HEK293T (cell line): ENCODE results near the gene NOSIP.

ENCODE experiments used
- CTCF ChIA-PET: fragments of 350-600 bp; formaldehyde crosslinking; extraction: SDS; loops from one replicate; lab custom pipeline; 2021; ENCODE audit warnings: antibody characterized with exemption, inconsistent platforms; lab: Yijun Ruan, JAX
- POLR2A ChIA-PET: fragments of 350-600 bp; formaldehyde crosslinking; extraction: SDS; loops from one replicate; lab custom pipeline; 2020; ENCODE audit warnings: antibody characterized with exemption, inconsistent platforms; lab: Yijun Ruan, JAX
- DNase-seq: peaks from one replicate; pipeline ENCODE4 v3.0.0; 2012; ENCODE audit warnings: mixed read lengths; ENCODE audit errors: extremely low spot score
- ARNT ChIP-seq: fragments of 450-650 bp; IDR thresholded peaks from 2 replicates; pipeline ENCODE4 v1.6.1; 2017; ENCODE audit warnings: mild to moderate bottlenecking
- BHLHE40 ChIP-seq: fragments of 450-650 bp; IDR thresholded peaks from 2 replicates; pipeline ENCODE4 v1.6.1; 2016; ENCODE audit warnings: mild to moderate bottlenecking, moderate library complexity, borderline replicate concordance
- CTBP1 ChIP-seq: fragments of 450-650 bp; IDR thresholded peaks from 2 replicates; pipeline ENCODE4 v1.6.1; 2016; ENCODE audit warnings: borderline replicate concordance
- ELF4 ChIP-seq: fragments of 450-650 bp; IDR thresholded peaks from 2 replicates; pipeline ENCODE4 v1.6.1; 2017; ENCODE audit warnings: antibody characterized with exemption
- FOXA1 ChIP-seq: fragments of 450-650 bp; IDR thresholded peaks from 2 replicates; pipeline ENCODE4 v1.6.1; 2016; ENCODE audit warnings: mild to moderate bottlenecking
- FOXK2 ChIP-seq: fragments of 450-650 bp; IDR thresholded peaks from 2 replicates; pipeline ENCODE4 v1.6.1; 2016; ENCODE audit warnings: mild to moderate bottlenecking
- FOXM1 ChIP-seq: fragments of 450-650 bp; IDR thresholded peaks from 2 replicates; pipeline ENCODE4 v1.6.1; 2017; ENCODE audit warnings: mild to moderate bottlenecking, borderline replicate concordance
- HDGF ChIP-seq: fragments of 450-650 bp; IDR thresholded peaks from 2 replicates; pipeline ENCODE4 v1.6.1; 2017; ENCODE audit warnings: antibody characterized with exemption, borderline replicate concordance
- L3MBTL2 ChIP-seq: fragments of 450-650 bp; conservative IDR thresholded peaks from 2 replicates; pipeline ENCODE4 v1.6.1; 2016; ENCODE audit warnings: mild to moderate bottlenecking
- LEF1 ChIP-seq: fragments of 450-650 bp; IDR thresholded peaks from 2 replicates; pipeline ENCODE4 v1.6.1; 2017; ENCODE audit warnings: mild to moderate bottlenecking, borderline replicate concordance
- NFRKB ChIP-seq: fragments of 450-650 bp; IDR thresholded peaks from 2 replicates; pipeline ENCODE4 v1.6.1; 2016; ENCODE audit warnings: mild to moderate bottlenecking, moderate library complexity
- PKNOX1 ChIP-seq: fragments of 450-650 bp; IDR thresholded peaks from 2 replicates; pipeline ENCODE4 v1.6.1; 2016
- SP1 ChIP-seq: fragments of 450-650 bp; IDR thresholded peaks from 2 replicates; pipeline ENCODE4 v1.6.1; 2017
- SUZ12 ChIP-seq: fragments of 450-650 bp; IDR thresholded peaks from 2 replicates; pipeline ENCODE4 v1.6.1; 2016; ENCODE audit warnings: mild to moderate bottlenecking
- TARDBP ChIP-seq: fragments of 450-650 bp; IDR thresholded peaks from 2 replicates; pipeline ENCODE4 v1.6.1; 2016
- ZNF384 ChIP-seq: fragments of 450-650 bp; IDR thresholded peaks from 2 replicates; pipeline ENCODE4 v1.6.1; 2016

The NOSIP gene

DNA sequence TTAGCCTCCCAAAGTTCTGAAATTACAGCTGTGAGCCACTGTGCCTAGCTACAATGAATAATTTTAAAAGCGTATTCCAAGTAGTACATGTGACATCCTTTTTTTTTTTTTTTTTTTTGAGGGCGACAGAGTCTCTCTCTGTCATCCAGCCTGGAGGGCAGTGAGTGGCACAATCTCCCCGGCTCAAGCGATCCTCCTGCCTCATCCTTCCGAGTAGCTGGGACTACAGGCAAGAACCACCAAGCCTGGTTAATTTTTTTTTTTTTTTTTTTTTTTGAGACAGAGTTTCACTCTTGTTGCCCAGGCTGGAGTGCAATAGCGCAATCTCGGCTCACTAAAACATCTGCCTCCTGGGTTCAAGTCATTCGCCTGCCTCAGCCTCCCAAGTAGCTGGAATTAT lies 6.9 kb upstream of the NOSIP start:
- DNase-seq = no peak
- TF ChIP-seq PKNOX1 = no peak
- TF ChIP-seq LEF1 = no peak
- TF ChIP-seq HDGF = no peak
- TF ChIP-seq ELF4 = no peak
- TF ChIP-seq TARDBP = no peak
- TF ChIP-seq ARNT = no peak
- TF ChIP-seq CTBP1 = no peak
- TF ChIP-seq BHLHE40 = no peak
- no peak for TF ChIP-seq SP1
- no peak for TF ChIP-seq FOXM1
- TF ChIP-seq FOXK2 = no peak
- no peak for TF ChIP-seq SUZ12
- TF ChIP-seq FOXA1 = no peak
- TF ChIP-seq NFRKB = no peak
- CTCF ChIA-PET = interaction anchor here (1.4 kb wide), 1 partner anchor 17 kb away, joined by 4 read pairs; no protein-coding TSS in a partner anchor
- POLR2A ChIA-PET = interaction anchor here (1.0 kb wide), 1 partner anchor 53 kb away, joined by 4 read pairs; the partner anchor contains the start of gene RRAS

GRCh38 chr19:49585023-49585422 lies 4.7 kb upstream of the NOSIP start:
- CTCF ChIA-PET = interaction anchor here (0.6 kb wide), 1 partner anchor 1084 kb away, joined by 3 read pairs; no protein-coding TSS in a partner anchor
- POLR2A ChIA-PET = no interaction called here
- DNase-seq = no peak
- TF ChIP-seq FOXA1 (no peak), NFRKB (no peak), PKNOX1 (no peak), CTBP1 (no peak), FOXM1 (no peak), SUZ12 (no peak), BHLHE40 (no peak), ZNF384 (no peak), ARNT (no peak)

- no peak for DNase-seq
- POLR2A ChIA-PET = interaction anchor here (0.6 to 1.2 kb wide), 3 partner anchors 57 to 90 kb away, joined by 3 to 4 read pairs (median 4); partner anchors contain the start of genes RRAS and SCAF1
- CTCF ChIA-PET = interaction anchor here (0.9 kb wide), 1 partner anchor 13 kb away, joined by 5 read pairs; no protein-coding TSS in a partner anchor
- TF ChIP-seq FOXA1 (no peak), FOXM1 (no peak), TARDBP (no peak), PKNOX1 (no peak), ARNT (no peak), LEF1 (no peak), NFRKB (no peak), SUZ12 (no peak), CTBP1 (no peak), FOXK2 (no peak), ELF4 (no peak), L3MBTL2 (no peak), ZNF384 (no peak), SP1 (no peak), BHLHE40 (no peak), HDGF (no peak)
Observed at GRCh38 chr19:49583239-49583638, 2.9 kb upstream of the NOSIP start.

DNA sequence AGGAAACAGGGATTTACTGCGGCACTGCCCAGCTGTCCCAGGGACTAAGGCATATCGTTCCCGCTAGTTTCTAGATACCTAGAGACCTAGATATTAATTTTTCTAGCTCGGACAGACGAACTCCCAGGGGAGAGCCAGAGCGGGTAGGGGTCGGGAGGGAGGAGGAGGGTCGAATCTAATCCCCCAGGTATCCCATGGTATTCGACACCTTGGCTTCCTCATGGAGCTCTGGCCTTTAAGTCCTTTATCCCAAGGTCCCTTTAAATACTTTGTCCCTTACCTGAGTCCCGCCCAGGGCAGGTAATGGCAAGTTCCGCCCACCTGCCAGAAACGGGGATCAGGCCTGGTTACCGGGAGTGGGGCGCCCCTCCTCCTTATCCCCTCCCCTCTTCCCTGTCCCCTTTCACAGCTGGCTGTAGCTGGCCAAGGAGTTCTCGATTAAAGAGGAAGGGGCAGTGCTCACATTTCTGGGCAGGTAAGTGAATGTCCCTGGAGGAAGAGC lies 702 bp upstream of the NOSIP start, which contains the start of gene PRRG2:
Gene PRRG2, plus strand, starts transcription at position 310 of the 502 bp plus-strand sequence. CDS start 1,904 bp downstream, outside the sequence.
- no peak for TF ChIP-seq ZNF384
- POLR2A ChIA-PET = interaction anchor here (0.7 to 3.9 kb wide), 14 partner anchors 9 to 137 kb away, joined by 3 to 29 read pairs (median 4); partner anchors contain the start of genes PRMT1, PRR12, RRAS and SCAF1
- no peak for DNase-seq
- CTCF ChIA-PET = interaction anchor here (0.7 to 2.1 kb wide), 3 partner anchors 11 to 108 kb away, joined by 3 to 10 read pairs (median 3); no protein-coding TSS in a partner anchor

GRCh38 chr19:49579947-49580263 lies 451 bp downstream of the NOSIP start:
- TF ChIP-seq FOXK2 (no peak), BHLHE40 (no peak), SUZ12 (no peak), CTBP1 (no peak), ELF4 (no peak), L3MBTL2 (no peak), SP1 (no peak), ARNT (no peak), NFRKB (no peak), HDGF (no peak)
- DNase-seq = no peak
- ChIA-PET POLR2A (interaction anchor here (0.6 to 3.9 kb wide), 13 partner anchors 9 to 138 kb away, joined by 3 to 29 read pairs (median 5); partner anchors contain the start of genes PRMT1, PRR12, RPS11 and RRAS), CTCF (interaction anchor here (1.2 to 2.1 kb wide), 2 partner anchors 9 to 101 kb away, joined by 4 to 10 read pairs; no protein-coding TSS in a partner anchor)

DNA sequence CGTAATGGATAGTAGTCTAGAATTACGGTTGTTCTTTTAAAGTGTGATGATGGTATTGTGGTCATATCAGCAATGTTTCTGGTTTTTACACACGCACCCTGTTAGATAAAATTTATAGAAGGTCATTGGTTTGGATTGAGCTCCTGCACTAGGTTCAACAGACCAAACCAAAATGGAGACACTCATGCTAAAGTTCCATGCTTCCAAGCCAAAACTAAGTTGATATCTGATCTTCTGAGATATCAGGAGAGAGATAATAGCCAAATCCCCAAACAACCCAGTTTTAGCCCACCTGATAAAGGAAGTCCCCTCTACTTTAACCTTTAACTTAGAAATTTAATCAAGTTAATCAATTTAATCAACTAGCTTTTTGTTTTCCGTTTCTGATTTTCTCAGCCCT lies 1.2 kb downstream of the NOSIP start:
- ChIA-PET POLR2A (interaction anchor here (1.0 to 3.9 kb wide), 8 partner anchors 8 to 103 kb away, joined by 3 to 29 read pairs (median 13); partner anchors contain the start of genes PRMT1, PRR12, RPS11 and RRAS), CTCF (interaction anchor here (1.2 to 2.1 kb wide), 2 partner anchors 9 to 102 kb away, joined by 4 to 10 read pairs; no protein-coding TSS in a partner anchor)
- no peak for TF ChIP-seq SUZ12
- no peak for TF ChIP-seq HDGF
- no peak for TF ChIP-seq SP1
- TF ChIP-seq PKNOX1 = no peak
- TF ChIP-seq ARNT = no peak
- no peak for TF ChIP-seq L3MBTL2
- no peak for TF ChIP-seq ZNF384
- TF ChIP-seq FOXK2 = no peak
- no peak for DNase-seq
